Lung (tissue), 12 donors: ENCODE data around the gene MIR17HG. TPM values are rescaled to one million over a fixed set of nuclear protein-coding genes. Genes with fewer than 3 reads are reported as not detected.

Source experiments
- ATAC-seq: fragments of 200-7000 bp; cut with Tn5 transposase; one replicate; pipeline ENCODE4 v1.9.1; 2020; ENCODE audit warnings: moderate number of reproducible peaks; ENCODE audit not compliant: insufficient read depth, low FRiP score
- DNase-seq, 3 donors: peaks; one replicate each; pipeline ENCODE4 v3.0.0-alpha.2; 2013 to 2017
- H3K27ac ChIP-seq, 2 donors: one replicate each; pipeline ENCODE4 v1.5.1; 2013; ENCODE audit warnings: mild to moderate bottlenecking in 2 of 2, moderate library complexity in 2 of 2, control low read depth in 1 of 2, inconsistent platforms in 1 of 2, low read depth in 1 of 2, low read length in 1 of 2
- H3K27me3 ChIP-seq, 3 donors: one replicate each; pipeline ENCODE4 v1.5.1; 2013; ENCODE audit warnings: low read length in 2 of 3; ENCODE audit not compliant: control insufficient read depth in 3 of 3, insufficient read depth in 3 of 3
- H3K36me3 ChIP-seq, 4 donors: one replicate each; pipeline ENCODE4 v1.5.1; 2013; ENCODE audit warnings: low read length in 4 of 4, mild to moderate bottlenecking in 1 of 4, moderate library complexity in 1 of 4; ENCODE audit not compliant: control insufficient read depth in 4 of 4, insufficient read depth in 4 of 4
- H3K4me1 ChIP-seq, 5 donors: one replicate each; pipeline ENCODE4 v1.5.1; 2013; ENCODE audit warnings: low read length in 5 of 5, mild to moderate bottlenecking in 2 of 5, moderate library complexity in 1 of 5; ENCODE audit not compliant: control insufficient read depth in 5 of 5, insufficient read depth in 5 of 5
- H3K4me3 ChIP-seq: one replicate; pipeline ENCODE4 v1.5.1; 2013; ENCODE audit warnings: mild to moderate bottlenecking, control low read depth, moderate library complexity
- H3K9ac ChIP-seq, 2 donors: one replicate each; pipeline ENCODE4 v1.5.1; 2013; ENCODE audit warnings: low read length in 2 of 2, control low read depth in 1 of 2; ENCODE audit not compliant: insufficient read depth in 1 of 2
- H3K9me3 ChIP-seq, 4 donors: one replicate each; pipeline ENCODE4 v1.5.1; 2013; ENCODE audit warnings: low read length in 3 of 4, mild to moderate bottlenecking in 1 of 4, moderate library complexity in 1 of 4; ENCODE audit not compliant: control insufficient read depth in 4 of 4, insufficient read depth in 3 of 4
- CTCF ChIP-seq: IDR thresholded peaks from 2 replicates; pipeline ENCODE4 v1.5.1; 2012; ENCODE audit warnings: mild to moderate bottlenecking; ENCODE audit errors: control extremely low read depth, extremely low read depth
- WGBS, 2 donors: extraction: QIAGEN DNeasy Blood & Tissue Kit; methylation state at CpG; one replicate each; pipeline ENCODE4 v1.1.7; 2013; 5-methylcytosine and 5-hydroxymethylcytosine counted together
- polyA plus RNA-seq, 2 donors: library from polyadenylated mRNA; stranded (reverse); fragments of 200-250 nt; gene quantifications; one replicate each; pipeline ENCODE4 v1.2.1, GENCODE V29; 2013
- total RNA-seq, 2 donors: library from RNA; depleted of rRNA in 1 of 2; stranded (reverse); fragments of >200 nt in 1 of 2; gene quantifications; one replicate each; pipeline ENCODE4 v1.2.1, GENCODE V29; 2014 to 2021
- donor health status: control.
- donor health status: control.
- donor health status: Bipolar disorder and iron deficiency.
- donor health status: healthy.
- donor health status: DM: yes; HTN: yes; CAD: no.

The MIR17HG gene
- total and polyA plus RNA-seq, 4 donors: 0.60 to 8.8 (median 7.1) TPM

GRCh38 chr13:91308299-91308698, 39.2 kb upstream of the MIR17HG start:
- no peaks in the 10 kb centered on the region for H3K27me3 ChIP-seq
- DNase-seq (no peak), ATAC-seq (no peak)
- H3K4me3 ChIP-seq: no peak overlapping the region
- no peak overlapping the region for H3K27ac ChIP-seq
- 55 to 71% methylated on average over 2 of the region's 2 CpGs for WGBS, 2 donors
- no peaks in the 10 kb centered on the region for H3K4me1 ChIP-seq
- TF ChIP-seq CTCF: no peak
- no peak overlapping the region for H3K9ac ChIP-seq
- H3K9me3 ChIP-seq: no peaks in the 10 kb centered on the region
- no peaks in the 10 kb centered on the region for H3K36me3 ChIP-seq

- Histone ChIP-seq H3K9me3 (no peaks in the 10 kb centered on the region), H3K4me3 (no peak overlapping the region), H3K36me3 (no peaks in the 10 kb centered on the region), H3K4me1 (no peaks in the 10 kb centered on the region), H3K9ac (no peak overlapping the region), H3K27ac (no peak overlapping the region), H3K27me3 (peaks cover 0 to 2% (median 0%) of the 10 kb centered on the region in 3 donors)
- DNase-seq (no peak), ATAC-seq (no peak)
- 78 to 83% methylated on average over 4 of the region's 4 CpGs for WGBS, 2 donors
- no peak for TF ChIP-seq CTCF
Measured at GRCh38 chr13:91311491-91311890, 36.0 kb upstream of the MIR17HG start.

GRCh38 chr13:91312324-91312723, 35.2 kb upstream of the MIR17HG start:
- Histone ChIP-seq H3K36me3 (no peaks in the 10 kb centered on the region), H3K9me3 (no peaks in the 10 kb centered on the region), H3K27me3 (peaks cover 0 to 3% (median 0%) of the 10 kb centered on the region in 3 donors), H3K9ac (no peak overlapping the region), H3K4me3 (no peak overlapping the region), H3K27ac (no peak overlapping the region), H3K4me1 (no peaks in the 10 kb centered on the region)
- WGBS, 2 donors: 28 to 39% methylated on average over 3 of the region's 3 CpGs
- TF ChIP-seq CTCF: no peak
- no peak for DNase-seq
- ATAC-seq: no peak

- no peak overlapping the region for H3K4me3 ChIP-seq
- no peaks in the 10 kb centered on the region for H3K4me1 ChIP-seq
- H3K36me3 ChIP-seq: no peaks in the 10 kb centered on the region
- no peak overlapping the region for H3K9ac ChIP-seq
- DNase-seq (peak in 2 of 3 donors; percentile 46 to 58), ATAC-seq (peak; percentile 27)
- 23% methylated on average over 5 of the region's 5 CpGs for WGBS, 2 donors
- no peak overlapping the region for H3K27ac ChIP-seq
- peaks cover 0 to 3% (median 0%) of the 10 kb centered on the region in 3 donors for H3K27me3 ChIP-seq
- TF ChIP-seq CTCF: peak; percentile 10
- H3K9me3 ChIP-seq: no peaks in the 10 kb centered on the region
Measured at GRCh38 chr13:91313103-91313502, 34.4 kb upstream of the MIR17HG start.
